Karpas-422 (cell line): ENCODE measurements around the gene FER1L5. TPM values are rescaled to one million over a fixed set of nuclear protein-coding genes. Genes with fewer than 3 reads are reported as not detected.

Experiments used
- DNase-seq: peaks from one replicate; pipeline ENCODE4 v3.0.0-alpha.2; 2015
- H2AFZ ChIP-seq: fragments of 200-600 bp; sonication (generic); 2 replicates; pipeline ENCODE4 v1.6.1; 2014; ENCODE audit warnings: antibody characterized with exemption, low read length, mixed read lengths
- H3K27ac ChIP-seq: fragments of 200-600 bp; sonication (generic); 2 replicates; pipeline ENCODE4 v1.5.1; 2014; ENCODE audit warnings: mild to moderate bottlenecking, low read length, moderate library complexity
- H3K27me3 ChIP-seq: fragments of 200-600 bp; sonication (generic); 2 replicates; pipeline ENCODE4 v1.6.1; 2014; ENCODE audit warnings: low read length, mixed read lengths
- H3K36me3 ChIP-seq: fragments of 200-600 bp; sonication (generic); 2 replicates; pipeline ENCODE4 v1.6.1; 2014; ENCODE audit warnings: low read length, mixed read lengths; ENCODE audit not compliant: insufficient read depth
- H3K4me1 ChIP-seq: fragments of 200-600 bp; sonication (generic); 2 replicates; pipeline ENCODE4 v1.6.1; 2014; ENCODE audit warnings: mild to moderate bottlenecking, low read length, mixed read lengths
- H3K4me2 ChIP-seq: fragments of 200-600 bp; sonication (generic); 2 replicates; pipeline ENCODE4 v1.6.1; 2014; ENCODE audit warnings: low read length, low read depth, mild to moderate bottlenecking; ENCODE audit not compliant: poor library complexity, severe bottlenecking
- H3K4me3 ChIP-seq: fragments of 200-600 bp; sonication (generic); 2 replicates; pipeline ENCODE4 v1.5.1; 2014; ENCODE audit warnings: mild to moderate bottlenecking, antibody characterized with exemption, low read length, mixed read lengths
- H3K79me2 ChIP-seq: fragments of 200-600 bp; sonication (generic); 2 replicates; pipeline ENCODE4 v1.6.1; 2014; ENCODE audit warnings: mild to moderate bottlenecking, low read length, mixed read lengths
- H3K9ac ChIP-seq: fragments of 200-600 bp; sonication (generic); 2 replicates; pipeline ENCODE4 v1.6.0; 2014; ENCODE audit warnings: low read length
- H3K9me2 ChIP-seq: fragments of 200-600 bp; sonication (generic), shearing (Covaris generic); replicated peaks from 2 replicates; pipeline ENCODE4 v1.6.0; 2014; ENCODE audit warnings: mild to moderate bottlenecking, low read length, moderate library complexity; ENCODE audit not compliant: insufficient read depth
- H3K9me3 ChIP-seq: fragments of 300-700, 200-600 bp; sonication (generic); 2 replicates; pipeline ENCODE4 v1.6.1; 2014; ENCODE audit warnings: low read length, mixed read lengths
- H4K20me1 ChIP-seq: fragments of 200-600 bp; sonication (generic); 2 replicates; pipeline ENCODE4 v1.6.1; 2014; ENCODE audit warnings: mild to moderate bottlenecking, antibody characterized with exemption, low read length, low read depth; ENCODE audit not compliant: insufficient read depth
- total RNA-seq: library from RNA; depleted of rRNA; stranded (reverse); fragments of >200 nt; shearing (Covaris generic); gene quantifications from 2 replicates; pipeline ENCODE4 v1.2.3, GENCODE V29; 2014; ENCODE audit warnings: low replicate concordance

Gene FER1L5
- total RNA-seq, 1 experiment from 2014 or later = not detected

DNA sequence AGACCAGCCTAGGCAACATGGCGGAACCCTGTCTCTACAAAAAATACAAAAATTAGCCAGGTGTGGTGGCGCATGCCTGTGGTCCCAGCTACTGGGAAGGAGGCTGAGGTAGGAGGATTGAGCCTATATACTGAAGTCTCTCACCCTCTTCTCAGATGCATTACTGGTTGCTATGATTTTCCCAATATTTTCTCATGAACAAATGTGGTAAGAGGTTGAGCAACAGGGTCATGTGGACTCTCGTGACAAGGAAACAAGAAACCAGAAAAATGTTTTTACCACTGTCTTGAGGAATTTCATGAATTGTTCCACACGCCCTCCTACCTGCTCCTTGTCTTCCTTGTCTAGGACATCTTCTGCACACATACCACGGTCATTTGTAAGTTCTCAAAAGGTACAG, 84.9 kb downstream of the FER1L5 start:
- H3K9me2 ChIP-seq = no peaks in the 10 kb centered on the region
- H3K9ac ChIP-seq = no peak overlapping the region
- H3K27me3 ChIP-seq = no peaks in the 10 kb centered on the region
- no peaks in the 10 kb centered on the region for H4K20me1 ChIP-seq
- H3K4me1 ChIP-seq = no peaks in the 10 kb centered on the region
- no peak for DNase-seq
- H3K9me3 ChIP-seq = no peaks in the 10 kb centered on the region
- no peak overlapping the region for H3K4me3 ChIP-seq
- no peak overlapping the region for H3K27ac ChIP-seq
- H3K79me2 ChIP-seq = no peaks in the 10 kb centered on the region
- no peak overlapping the region for H3K4me2 ChIP-seq
- H2AFZ ChIP-seq = no peak overlapping the region
- H3K36me3 ChIP-seq = peaks cover 16% of the 10 kb centered on the region; the same call in 1 of the 2 replicates

- no peaks in the 10 kb centered on the region for H3K4me1 ChIP-seq
- H3K9ac ChIP-seq = no peak overlapping the region
- H4K20me1 ChIP-seq = no peaks in the 10 kb centered on the region
- H3K36me3 ChIP-seq = peaks cover 30% of the 10 kb centered on the region; the same call in 1 of the 2 replicates
- no peak overlapping the region for H3K4me3 ChIP-seq
- H3K27me3 ChIP-seq = no peaks in the 10 kb centered on the region
- H3K9me3 ChIP-seq = no peaks in the 10 kb centered on the region
- no peaks in the 10 kb centered on the region for H3K9me2 ChIP-seq
- no peak overlapping the region for H3K4me2 ChIP-seq
- no peak for DNase-seq
- no peak overlapping the region for H2AFZ ChIP-seq
- no peak overlapping the region for H3K27ac ChIP-seq
- H3K79me2 ChIP-seq = no peaks in the 10 kb centered on the region
Observed at GRCh38 chr2:96729748-96730147, 87.2 kb downstream of the FER1L5 start.

- H3K4me2 ChIP-seq = no peak overlapping the region
- no peaks in the 10 kb centered on the region for H3K27me3 ChIP-seq
- H4K20me1 ChIP-seq = no peaks in the 10 kb centered on the region
- H3K27ac ChIP-seq = no peak overlapping the region
- H3K9ac ChIP-seq = no peak overlapping the region
- no peak overlapping the region for H3K4me3 ChIP-seq
- H2AFZ ChIP-seq = no peak overlapping the region
- H3K79me2 ChIP-seq = no peaks in the 10 kb centered on the region
- no peak for DNase-seq
- no peaks in the 10 kb centered on the region for H3K9me2 ChIP-seq
- H3K9me3 ChIP-seq = no peaks in the 10 kb centered on the region
- no peaks in the 10 kb centered on the region for H3K4me1 ChIP-seq
- peaks cover 32% of the 10 kb centered on the region; the same call in 1 of the 2 replicates for H3K36me3 ChIP-seq
Observed at GRCh38 chr2:96730212-96730611, 87.6 kb downstream of the FER1L5 start.

- no peak overlapping the region for H3K4me3 ChIP-seq
- H3K36me3 ChIP-seq = peaks cover 26% of the 10 kb centered on the region; the same call in 1 of the 2 replicates
- no peak overlapping the region for H2AFZ ChIP-seq
- peaks cover 20% of the 10 kb centered on the region for H3K79me2 ChIP-seq
- peaks cover 9% of the 10 kb centered on the region for H3K4me1 ChIP-seq
- DNase-seq = no peak
- H3K9ac ChIP-seq = no peak overlapping the region
- H3K9me3 ChIP-seq = no peaks in the 10 kb centered on the region
- H3K4me2 ChIP-seq = no peak overlapping the region
- no peaks in the 10 kb centered on the region for H3K9me2 ChIP-seq
- H3K27ac ChIP-seq = no peak overlapping the region
- no peaks in the 10 kb centered on the region for H3K27me3 ChIP-seq
- H4K20me1 ChIP-seq = no peaks in the 10 kb centered on the region
Observed at GRCh38 chr2:96733931-96734330, 91.4 kb downstream of the FER1L5 start.

DNA sequence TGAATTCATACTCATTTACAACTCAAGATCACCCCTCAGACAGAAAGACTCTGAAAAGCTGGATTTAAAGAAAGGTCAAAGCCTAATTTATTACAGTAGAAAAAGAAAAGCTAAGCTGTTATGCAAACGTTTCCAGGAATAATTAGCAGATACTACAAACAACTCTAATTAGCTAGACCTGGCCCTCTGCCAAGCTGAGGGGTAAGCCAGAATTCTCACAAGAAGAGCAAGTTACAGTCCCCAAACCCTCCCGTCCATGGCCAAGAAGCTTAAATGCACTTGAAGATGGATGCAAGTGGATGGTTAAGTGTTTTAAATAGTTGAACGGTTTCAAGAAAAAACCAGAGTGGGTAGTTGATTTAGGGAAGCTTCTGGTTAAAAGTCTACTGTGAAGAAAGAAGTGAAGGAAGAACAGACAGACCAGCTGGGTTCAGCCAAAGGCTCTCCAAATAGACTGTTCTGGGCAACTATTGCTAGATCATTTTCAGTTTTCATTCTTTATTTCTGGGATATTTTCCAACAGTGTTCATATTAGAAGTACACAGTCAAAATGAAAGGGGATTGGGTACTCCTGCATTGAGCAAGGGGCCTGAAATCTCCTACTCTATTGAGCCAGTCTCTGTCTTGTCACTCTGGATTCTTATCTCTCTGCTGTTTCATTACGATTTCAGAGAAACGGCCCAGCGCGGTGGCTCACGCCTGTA, 92.5 kb downstream of the FER1L5 start:
- Histone ChIP-seq H3K9me2 (no peaks in the 10 kb centered on the region), H3K27ac (no peak overlapping the region), H3K36me3 (peaks cover 26% of the 10 kb centered on the region; the same call in 1 of the 2 replicates), H3K27me3 (no peaks in the 10 kb centered on the region), H2AFZ (no peak overlapping the region), H4K20me1 (no peaks in the 10 kb centered on the region), H3K79me2 (peaks cover 28% of the 10 kb centered on the region), H3K4me2 (no peak overlapping the region), H3K9ac (no peak overlapping the region), H3K4me1 (peaks cover 11% of the 10 kb centered on the region), H3K9me3 (no peaks in the 10 kb centered on the region), H3K4me3 (no peak overlapping the region)
- DNase-seq = no peak

GRCh38 chr2:96737251-96737650, 94.7 kb downstream of the FER1L5 start:
- H3K9me2 ChIP-seq = no peaks in the 10 kb centered on the region
- H3K36me3 ChIP-seq = peaks cover 20% of the 10 kb centered on the region; the same call in 1 of the 2 replicates
- H3K4me2 ChIP-seq = no peak overlapping the region
- no peaks in the 10 kb centered on the region for H4K20me1 ChIP-seq
- H3K4me3 ChIP-seq = no peak overlapping the region
- H3K27ac ChIP-seq = no peak overlapping the region
- H3K27me3 ChIP-seq = no peaks in the 10 kb centered on the region
- peaks cover 28% of the 10 kb centered on the region for H3K79me2 ChIP-seq
- H3K4me1 ChIP-seq = peaks cover 17% of the 10 kb centered on the region
- H3K9ac ChIP-seq = no peak overlapping the region
- H2AFZ ChIP-seq = no peak overlapping the region
- DNase-seq = no peak
- no peaks in the 10 kb centered on the region for H3K9me3 ChIP-seq

DNA sequence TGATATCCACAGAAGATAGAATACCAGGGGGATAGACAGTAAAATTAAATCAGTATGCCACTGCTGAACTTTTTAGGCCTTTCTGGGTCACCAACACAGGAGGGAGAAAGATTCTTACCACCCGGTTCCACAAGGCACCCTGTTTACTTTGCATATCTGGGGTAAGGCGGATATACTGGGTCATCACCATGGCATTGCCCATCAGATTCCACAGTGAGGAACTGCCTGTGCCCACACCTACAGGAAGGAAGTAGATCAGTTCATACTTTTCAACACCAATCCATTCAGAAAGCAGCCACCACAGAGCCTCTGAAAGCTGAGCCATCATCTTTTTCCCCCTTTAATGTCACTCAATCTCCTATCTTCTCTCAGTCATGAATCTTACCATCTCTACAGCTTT, 95.3 kb downstream of the FER1L5 start:
- H3K27me3 ChIP-seq = no peaks in the 10 kb centered on the region
- no peaks in the 10 kb centered on the region for H3K9me3 ChIP-seq
- peaks cover 20% of the 10 kb centered on the region; the same call in 1 of the 2 replicates for H3K36me3 ChIP-seq
- DNase-seq = no peak
- H2AFZ ChIP-seq = no peak overlapping the region
- no peak overlapping the region for H3K27ac ChIP-seq
- peaks cover 28% of the 10 kb centered on the region for H3K79me2 ChIP-seq
- no peak overlapping the region for H3K9ac ChIP-seq
- H3K4me2 ChIP-seq = peak overlapping the region; percentile 38
- no peaks in the 10 kb centered on the region for H3K9me2 ChIP-seq
- no peak overlapping the region for H3K4me3 ChIP-seq
- H3K4me1 ChIP-seq = peaks cover 17% of the 10 kb centered on the region
- no peaks in the 10 kb centered on the region for H4K20me1 ChIP-seq

- H3K27me3 ChIP-seq = no peaks in the 10 kb centered on the region
- peaks cover 17% of the 10 kb centered on the region for H3K4me1 ChIP-seq
- peak overlapping the region; percentile 95 for H3K4me3 ChIP-seq
- H3K79me2 ChIP-seq = peaks cover 28% of the 10 kb centered on the region
- H3K9me3 ChIP-seq = no peaks in the 10 kb centered on the region
- H4K20me1 ChIP-seq = no peaks in the 10 kb centered on the region
- peak; percentile 56 for DNase-seq
- no peaks in the 10 kb centered on the region for H3K9me2 ChIP-seq
- peaks cover 11% of the 10 kb centered on the region; the same call in 1 of the 2 replicates for H3K36me3 ChIP-seq
- peak overlapping the region; percentile 84 for H3K4me2 ChIP-seq
- H3K27ac ChIP-seq = no peak overlapping the region
- peak overlapping the region; percentile 83 for H2AFZ ChIP-seq
- H3K9ac ChIP-seq = peak overlapping the region; percentile 88
Observed at GRCh38 chr2:96739076-96739632, 96.6 kb downstream of the FER1L5 start.
